Epithelial cell of esophagus (primary cell): Measurements from ENCODE around the gene STK26.

Experiments used
- DNase-seq: peaks from one replicate; pipeline ENCODE4 v3.0.0; 2010; ENCODE audit warnings: low read depth
- H3K4me3 ChIP-seq: 2 replicates; pipeline ENCODE4 v1.5.1; 2011; ENCODE audit warnings: mild to moderate bottlenecking, low read length, control low read depth
- TF ChIP-seq, protein P1 (sequence below): IDR thresholded peaks from 2 replicates; pipeline ENCODE4 v1.5.1; 2011; ENCODE audit warnings: low read depth, mild to moderate bottlenecking, low read length, control low read depth, inconsistent platforms; ENCODE audit not compliant: insufficient read depth; ENCODE audit errors: missing control alignments

STK26 gene

GRCh38 chrX:132077414-132077813 lies 54.3 kb downstream of the STK26 start:
- no peak for DNase-seq
- H3K4me3 ChIP-seq = no peak overlapping the region
- TF ChIP-seq, protein P1, sequence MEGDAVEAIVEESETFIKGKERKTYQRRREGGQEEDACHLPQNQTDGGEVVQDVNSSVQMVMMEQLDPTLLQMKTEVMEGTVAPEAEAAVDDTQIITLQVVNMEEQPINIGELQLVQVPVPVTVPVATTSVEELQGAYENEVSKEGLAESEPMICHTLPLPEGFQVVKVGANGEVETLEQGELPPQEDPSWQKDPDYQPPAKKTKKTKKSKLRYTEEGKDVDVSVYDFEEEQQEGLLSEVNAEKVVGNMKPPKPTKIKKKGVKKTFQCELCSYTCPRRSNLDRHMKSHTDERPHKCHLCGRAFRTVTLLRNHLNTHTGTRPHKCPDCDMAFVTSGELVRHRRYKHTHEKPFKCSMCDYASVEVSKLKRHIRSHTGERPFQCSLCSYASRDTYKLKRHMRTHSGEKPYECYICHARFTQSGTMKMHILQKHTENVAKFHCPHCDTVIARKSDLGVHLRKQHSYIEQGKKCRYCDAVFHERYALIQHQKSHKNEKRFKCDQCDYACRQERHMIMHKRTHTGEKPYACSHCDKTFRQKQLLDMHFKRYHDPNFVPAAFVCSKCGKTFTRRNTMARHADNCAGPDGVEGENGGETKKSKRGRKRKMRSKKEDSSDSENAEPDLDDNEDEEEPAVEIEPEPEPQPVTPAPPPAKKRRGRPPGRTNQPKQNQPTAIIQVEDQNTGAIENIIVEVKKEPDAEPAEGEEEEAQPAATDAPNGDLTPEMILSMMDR = no peak

DNA sequence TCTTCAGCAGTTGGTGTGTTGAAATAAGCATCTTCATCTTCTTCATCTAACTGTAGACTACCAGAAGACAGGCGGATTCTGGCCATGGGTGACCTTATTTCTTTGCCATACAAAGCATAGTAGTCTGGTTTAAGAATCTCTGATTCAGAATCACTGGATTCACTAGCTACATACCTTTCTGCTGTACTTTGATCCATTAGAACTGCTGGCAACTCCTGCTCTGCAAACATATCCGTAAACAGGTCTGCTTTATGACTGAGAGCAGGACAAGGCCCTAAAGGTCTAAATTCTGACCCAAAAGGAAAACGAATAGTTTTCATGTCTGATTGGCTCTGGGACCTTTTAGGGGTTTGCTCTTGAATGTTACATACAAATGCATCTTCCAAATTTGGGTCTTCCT lies 54.8 kb downstream of the STK26 start:
- H3K4me3 ChIP-seq = no peak overlapping the region
- TF ChIP-seq, protein P1 = no peak
- DNase-seq = no peak

- TF ChIP-seq, protein P1 = no peak
- no peak overlapping the region for H3K4me3 ChIP-seq
- DNase-seq = no peak
Measured at GRCh38 chrX:132085786-132086185, 62.7 kb downstream of the STK26 start.

DNA sequence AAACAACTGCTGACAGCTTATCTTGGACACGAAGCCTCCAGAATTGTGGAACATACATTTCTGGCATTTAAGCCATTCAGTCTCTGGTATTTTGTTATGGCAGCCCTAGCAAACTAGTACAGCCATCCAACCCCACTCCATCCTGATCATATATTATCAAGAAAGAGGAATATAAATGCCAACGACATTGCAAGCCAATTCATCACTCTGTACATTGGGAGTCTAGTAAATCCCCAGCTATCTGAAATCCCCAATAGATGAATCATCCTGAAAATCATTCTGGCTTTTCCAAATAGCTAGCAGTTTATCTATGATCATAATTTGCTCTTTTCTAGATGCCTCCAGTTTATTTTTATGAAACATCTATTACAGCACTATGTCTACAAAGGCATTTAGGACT lies 63.6 kb downstream of the STK26 start:
- H3K4me3 ChIP-seq = no peak overlapping the region
- DNase-seq = peak; percentile 48
- TF ChIP-seq, protein P1 = no peak

- TF ChIP-seq, protein P1 = no peak
- no peak for DNase-seq
- H3K4me3 ChIP-seq = no peak overlapping the region
Measured at GRCh38 chrX:132088864-132089263, 65.8 kb downstream of the STK26 start.

- no peak overlapping the region for H3K4me3 ChIP-seq
- TF ChIP-seq, protein P1 = no peak
- no peak for DNase-seq
Measured at GRCh38 chrX:132090403-132091159, 67.5 kb downstream of the STK26 start.
